ENCODE data around the gene P2RX2. TPM values are rescaled to one million over a fixed set of nuclear protein-coding genes. Genes with fewer than 3 reads are reported as not detected.

Gene P2RX2
- total RNA-seq, 2 donors from 2014 or later = 1.0 TPM; not detected in 1

- H3K27ac ChIP-seq = no peak overlapping the region
- no peaks in the 10 kb centered on the region for H3K9me3 ChIP-seq
- peaks cover 1 to 6% of the 10 kb centered on the region in 2 donors for H3K36me3 ChIP-seq (replicated peaks in 1 of 2; ENCODE audit: insufficient read depth in 1 of 2, low read depth in 2 of 2)
- H3K4me1 ChIP-seq = no peaks in the 10 kb centered on the region
- intact Hi-C loops (cut with DNase I) = no loop called here
- ATAC-seq (no peak), DNase-seq (no peak)
- no peak overlapping the region for H3K4me3 ChIP-seq
- TF ChIP-seq POLR2A (IDR thresholded peaks at IDR 0.05) (no peak), CTCF (IDR thresholded peaks at IDR 0.05) (no peak)
- 79 to 93% methylated on average over 34 to 60 of the region's 89 CpGs for WGBS, 2 donors
- H3K27me3 ChIP-seq = no peaks in the 10 kb centered on the region
Observed at GRCh38 chr12:132582582-132583410, 35.8 kb upstream of the P2RX2 start.

GRCh38 chr12:132583411-132583710 is 35.2 kb upstream of the P2RX2 start:
- no peak overlapping the region for H3K4me3 ChIP-seq

GRCh38 chr12:132583736-132584135 is 34.8 kb upstream of the P2RX2 start:
- intact Hi-C loops (cut with DNase I) = no loop called here
- DNase-seq = no peak
- no peak for TF ChIP-seq POLR2A (IDR thresholded peaks at IDR 0.05)
- no peak for TF ChIP-seq CTCF (IDR thresholded peaks at IDR 0.05)

More at GRCh38 chr12:132583411-132583710, 35.2 kb upstream of the P2RX2 start:
- ATAC-seq (no peak), DNase-seq (no peak)
- Histone ChIP-seq H3K4me1 (no peaks in the 10 kb centered on the region), H3K27me3 (no peaks in the 10 kb centered on the region), H3K27ac (no peak overlapping the region), H3K36me3 (replicated peaks in 1 of 2; ENCODE audit: insufficient read depth in 1 of 2, low read depth in 2 of 2) (peaks cover 0 to 5% of the 10 kb centered on the region in 2 donors), H3K9me3 (no peaks in the 10 kb centered on the region)
- no peak for TF ChIP-seq POLR2A (IDR thresholded peaks at IDR 0.05)
- no peak for TF ChIP-seq CTCF (IDR thresholded peaks at IDR 0.05)
- intact Hi-C loops (cut with DNase I) = no loop called here
- 93 to 100% methylated on average over 1 to 19 of the region's 50 CpGs for WGBS, 2 donors

GRCh38 chr12:132584429-132584828 is 34.1 kb upstream of the P2RX2 start:
- Histone ChIP-seq H3K36me3 (replicated peaks in 1 of 2; ENCODE audit: insufficient read depth in 1 of 2, low read depth in 2 of 2) (peaks cover 0 to 3% of the 10 kb centered on the region in 2 donors), H3K9me3 (peaks cover 0 to 4% (median 0%) of the 10 kb centered on the region in 3 donors), H3K4me3 (no peak overlapping the region), H3K27ac (no peak overlapping the region), H3K27me3 (no peaks in the 10 kb centered on the region), H3K4me1 (no peaks in the 10 kb centered on the region)
- 87 to 88% methylated on average over 9 to 14 of the region's 14 CpGs for WGBS, 2 donors
- ATAC-seq = no peak
- intact Hi-C loops (cut with DNase I) = no loop called here
- no peak for DNase-seq
- TF ChIP-seq POLR2A (IDR thresholded peaks at IDR 0.05) (no peak), CTCF (IDR thresholded peaks at IDR 0.05) (no peak)

More at GRCh38 chr12:132583736-132584135, 34.8 kb upstream of the P2RX2 start:
- Histone ChIP-seq H3K36me3 (replicated peaks in 1 of 2; ENCODE audit: insufficient read depth in 1 of 2, low read depth in 2 of 2) (peaks cover 0 to 5% of the 10 kb centered on the region in 2 donors), H3K27me3 (no peaks in the 10 kb centered on the region), H3K27ac (no peak overlapping the region), H3K4me3 (no peak overlapping the region), H3K4me1 (no peaks in the 10 kb centered on the region), H3K9me3 (peaks cover 0 to 2% (median 0%) of the 10 kb centered on the region in 3 donors)
- ATAC-seq = no peak
- WGBS, 2 donors = 77 to 88% methylated on average over 16 to 17 of the region's 29 CpGs

GRCh38 chr12:132585177-132585576 is 33.4 kb upstream of the P2RX2 start:
- Histone ChIP-seq H3K4me3 (no peak overlapping the region), H3K27ac (no peak overlapping the region), H3K27me3 (no peaks in the 10 kb centered on the region), H3K9me3 (peaks cover 0 to 4% (median 0%) of the 10 kb centered on the region in 3 donors), H3K36me3 (replicated peaks in 1 of 2; ENCODE audit: insufficient read depth in 1 of 2, low read depth in 2 of 2) (peaks cover 0 to 3% of the 10 kb centered on the region in 2 donors), H3K4me1 (no peaks in the 10 kb centered on the region)
- WGBS, 2 donors = 75 to 78% methylated on average over 24 of the region's 24 CpGs
- intact Hi-C loops (cut with DNase I) = no loop called here
- no peak for TF ChIP-seq CTCF (IDR thresholded peaks at IDR 0.05)
- no peak for TF ChIP-seq POLR2A (IDR thresholded peaks at IDR 0.05)
- DNase-seq (no peak), ATAC-seq (no peak)

Data from body of pancreas (tissue), 4 donors.